GM23338 (cell line): ENCODE measurements around the gene RHEX. TPM values are rescaled to one million over a fixed set of nuclear protein-coding genes. Genes with fewer than 3 reads are reported as not detected.

Source experiments
- ATAC-seq: fragments of 200-7000 bp; cut with Tn5 transposase; 3 replicates; pipeline ENCODE4 v1.9.1; 2020
- DNase-seq: peaks from one replicate; pipeline ENCODE4 v3.0.0-alpha.2; 2015; ENCODE audit warnings: low spot score
- H2AFZ ChIP-seq: fragments of 200-600 bp; sonication (generic); 2 replicates; pipeline ENCODE4 v1.8.0; 2016; ENCODE audit warnings: antibody characterized with exemption, mild to moderate bottlenecking, moderate library complexity
- H3F3A ChIP-seq: fragments of 200-600 bp; sonication (generic); replicated peaks from 2 replicates; pipeline ENCODE4 v1.8.0; 2017; ENCODE audit warnings: antibody characterized with exemption, mixed run types, low read depth
- H3K27ac ChIP-seq: fragments of 200-600 bp; sonication (generic); 2 replicates; pipeline ENCODE4 v1.6.1; 2016; ENCODE audit warnings: low read depth
- H3K27me3 ChIP-seq: fragments of 200-600 bp; sonication (generic); 2 replicates; pipeline ENCODE4 v1.8.0; 2016; ENCODE audit warnings: mild to moderate bottlenecking, mixed run types, moderate library complexity; ENCODE audit not compliant: insufficient read depth
- H3K36me3 ChIP-seq: fragments of 200-600 bp; sonication (generic); 2 replicates; pipeline ENCODE4 v1.8.0; 2016; ENCODE audit warnings: mild to moderate bottlenecking; ENCODE audit not compliant: insufficient read depth
- H3K4me1 ChIP-seq: fragments of 200-600 bp; sonication (generic); 2 replicates; pipeline ENCODE4 v1.8.0; 2016; ENCODE audit warnings: mild to moderate bottlenecking, moderate library complexity; ENCODE audit not compliant: insufficient read depth
- H3K4me2 ChIP-seq: fragments of 200-600 bp; sonication (generic); 2 replicates; pipeline ENCODE4 v1.7.1; 2017; ENCODE audit warnings: mixed run types
- H3K4me3 ChIP-seq: fragments of 200-600 bp; sonication (generic); 2 replicates; pipeline ENCODE4 v1.6.1; 2016; ENCODE audit warnings: mixed run types
- H3K79me2 ChIP-seq: fragments of 200-600 bp; sonication (generic); replicated peaks from 2 replicates; pipeline ENCODE4 v1.8.0; 2017; ENCODE audit warnings: mild to moderate bottlenecking; ENCODE audit not compliant: insufficient read depth
- H3K9me2 ChIP-seq: fragments of 200-600 bp; sonication (generic); 2 replicates; pipeline ENCODE4 v1.8.0; 2017; ENCODE audit not compliant: insufficient read depth
- H4K20me1 ChIP-seq: fragments of 200-600 bp; sonication (generic); replicated peaks from 2 replicates; pipeline ENCODE4 v1.8.0; 2017; ENCODE audit warnings: mild to moderate bottlenecking; ENCODE audit not compliant: insufficient read depth
- H3K27ac Mint-ChIP-seq: 2 replicates; pipeline ENCODE4 v1.8.0; 2020; ENCODE audit warnings: inconsistent platforms, mild to moderate bottlenecking, moderate library complexity, mixed read lengths
- H3K27me3 Mint-ChIP-seq: 3 replicates; pipeline ENCODE4 v1.8.0; 2022; ENCODE audit warnings: low read depth, mild to moderate bottlenecking, moderate library complexity, mixed read lengths, inconsistent platforms; ENCODE audit not compliant: insufficient read depth, poor library complexity
- H3K36me3 Mint-ChIP-seq: 3 replicates; pipeline ENCODE4 v1.8.0; 2021; ENCODE audit warnings: low read depth, mild to moderate bottlenecking, inconsistent platforms, moderate library complexity, mixed read lengths
- H3K4me1 Mint-ChIP-seq: 3 replicates; pipeline ENCODE4 v1.8.0; 2020; ENCODE audit warnings: mild to moderate bottlenecking, inconsistent platforms, mixed read lengths
- H3K4me3 Mint-ChIP-seq: 3 replicates; pipeline ENCODE4 v1.8.0; 2021; ENCODE audit warnings: moderate library complexity, mild to moderate bottlenecking, inconsistent platforms, mixed read lengths
- H3K9me3 Mint-ChIP-seq: 3 replicates; pipeline ENCODE4 v1.8.0; 2020; ENCODE audit warnings: moderate library complexity, mild to moderate bottlenecking, inconsistent platforms, mixed read lengths
- CREB1 ChIP-seq: fragments of 250-450 bp; sonication (Bioruptor Pico); IDR thresholded peaks from 2 replicates; pipeline ENCODE4 v1.5.0; 2020; ENCODE audit warnings: low read depth, mild to moderate bottlenecking, moderate library complexity
- EZH2 ChIP-seq: fragments of 200-600 bp; sonication (generic); IDR thresholded peaks from one replicate; pipeline ENCODE4 v1.8.0; 2017; ENCODE audit warnings: antibody characterized with exemption, mild to moderate bottlenecking, low read depth; ENCODE audit not compliant: unreplicated experiment
- EZH2phosphoT487 ChIP-seq: fragments of 200-600 bp; sonication (generic); IDR thresholded peaks from one replicate; pipeline ENCODE4 v1.8.1; 2018; ENCODE audit warnings: antibody characterized with exemption; ENCODE audit not compliant: unreplicated experiment
- JUNB ChIP-seq: IDR thresholded peaks from one replicate; pipeline ENCODE4 v1.6.1; 2016; ENCODE audit warnings: antibody characterized with exemption; ENCODE audit not compliant: unreplicated experiment
- NANOG ChIP-seq: IDR thresholded peaks from 2 replicates; pipeline ENCODE4 v1.6.1; 2016; ENCODE audit warnings: antibody characterized with exemption, borderline replicate concordance
- STAT1 ChIP-seq: IDR thresholded peaks from one replicate; pipeline ENCODE4 v1.6.1; 2016; ENCODE audit warnings: antibody characterized with exemption; ENCODE audit not compliant: unreplicated experiment
- ZNF114 ChIP-seq: fragments of 250-450 bp; sonication (Bioruptor Pico); IDR thresholded peaks from 2 replicates; pipeline ENCODE4 v1.5.0; 2020; ENCODE audit warnings: mild to moderate bottlenecking, moderate library complexity
- ZNF331 ChIP-seq: fragments of 250-450 bp; sonication (Bioruptor Pico); IDR thresholded peaks from 2 replicates; pipeline ENCODE4 v1.5.0; 2020; ENCODE audit warnings: low read depth, mild to moderate bottlenecking, moderate library complexity
- polyA plus RNA-seq: library from polyadenylated mRNA; unstranded; fragments of >200 nt; fragmentation: Nextera tagmentation; extraction: Ambion mirVana; gene quantifications from 2 replicates; pipeline ENCODE4 v1.2.1, GENCODE V29; 2016
- total RNA-seq: library from RNA; depleted of rRNA; stranded (reverse); fragments of >200 nt; shearing (Covaris generic); gene quantifications from 2 replicates; pipeline ENCODE4 v1.2.3, GENCODE V29; 2014
- TF ChIP-seq, protein P1 (sequence below): fragments of 250-450 bp; sonication (Bioruptor Pico); IDR thresholded peaks from 2 replicates; pipeline ENCODE4 v1.5.0; 2020; ENCODE audit warnings: mild to moderate bottlenecking, moderate library complexity
- TF ChIP-seq, protein P2 (sequence below): IDR thresholded peaks from one replicate; pipeline ENCODE4 v1.6.1; 2018; ENCODE audit warnings: antibody characterized with exemption; ENCODE audit not compliant: unreplicated experiment
- TF ChIP-seq, protein P3 (sequence below): IDR thresholded peaks from 2 replicates; pipeline ENCODE4 v1.6.1; 2016; ENCODE audit warnings: antibody characterized with exemption
- TF ChIP-seq, protein P4 (sequence below), 2 experiments: fragments of 200-600 bp in 1 of 2; sonication (generic) in 1 of 2; conservative IDR thresholded peaks; 2 replicates each; pipeline versions ENCODE4 v1.5.1 to v1.6.1; 2016 to 2017; ENCODE audit warnings: antibody characterized with exemption in 2 of 2, low read depth in 2 of 2, mild to moderate bottlenecking in 2 of 2, moderate library complexity in 1 of 2

RHEX gene
- total and polyA plus RNA-seq, 2 experiments from 2014 or later = not detected

DNA sequence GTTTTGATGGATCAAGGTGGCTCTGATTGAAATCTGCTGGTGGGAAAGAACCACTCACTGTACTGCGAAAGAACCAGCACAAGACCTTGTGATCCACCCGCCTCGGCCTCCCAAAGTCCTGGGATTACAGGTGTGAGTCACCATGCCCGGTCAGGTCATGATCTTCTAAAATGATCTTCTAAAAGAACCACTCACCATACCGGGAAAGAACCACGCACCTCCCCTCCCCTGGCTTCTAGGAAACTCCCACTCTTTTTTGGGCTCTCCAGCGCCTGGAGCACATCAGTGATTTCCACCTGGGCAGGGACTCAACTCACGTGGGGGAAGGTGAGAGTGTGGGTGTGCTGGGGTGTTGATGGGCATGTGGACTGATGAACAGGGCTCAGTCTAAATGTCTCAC lies 41.9 kb upstream of the RHEX start:
- Histone ChIP-seq H3K9me2 (no peaks in the 10 kb centered on the region; the same call in 1 of the 2 replicates), H3K4me3 (no peak overlapping the region), H2AFZ (peak overlapping the region; percentile 52), H3K36me3 (no peaks in the 10 kb centered on the region), H3K27ac (no peak overlapping the region), H3F3A (no peaks in the 10 kb centered on the region), H4K20me1 (no peaks in the 10 kb centered on the region), H3K4me1 (no peaks in the 10 kb centered on the region), H3K27me3 (no peaks in the 10 kb centered on the region), H3K79me2 (no peaks in the 10 kb centered on the region), H3K4me2 (no peak overlapping the region)
- Mint-ChIP-seq H3K4me1 (peaks cover 4% of the 10 kb centered on the region), H3K9me3 (no peaks in the 10 kb centered on the region), H3K36me3 (no peaks in the 10 kb centered on the region), H3K27me3 (peaks cover under 1% of the 10 kb centered on the region), H3K27ac (no peak overlapping the region), H3K4me3 (no peak overlapping the region)
- no peak for TF ChIP-seq EZH2phosphoT487
- TF ChIP-seq, protein P1, sequence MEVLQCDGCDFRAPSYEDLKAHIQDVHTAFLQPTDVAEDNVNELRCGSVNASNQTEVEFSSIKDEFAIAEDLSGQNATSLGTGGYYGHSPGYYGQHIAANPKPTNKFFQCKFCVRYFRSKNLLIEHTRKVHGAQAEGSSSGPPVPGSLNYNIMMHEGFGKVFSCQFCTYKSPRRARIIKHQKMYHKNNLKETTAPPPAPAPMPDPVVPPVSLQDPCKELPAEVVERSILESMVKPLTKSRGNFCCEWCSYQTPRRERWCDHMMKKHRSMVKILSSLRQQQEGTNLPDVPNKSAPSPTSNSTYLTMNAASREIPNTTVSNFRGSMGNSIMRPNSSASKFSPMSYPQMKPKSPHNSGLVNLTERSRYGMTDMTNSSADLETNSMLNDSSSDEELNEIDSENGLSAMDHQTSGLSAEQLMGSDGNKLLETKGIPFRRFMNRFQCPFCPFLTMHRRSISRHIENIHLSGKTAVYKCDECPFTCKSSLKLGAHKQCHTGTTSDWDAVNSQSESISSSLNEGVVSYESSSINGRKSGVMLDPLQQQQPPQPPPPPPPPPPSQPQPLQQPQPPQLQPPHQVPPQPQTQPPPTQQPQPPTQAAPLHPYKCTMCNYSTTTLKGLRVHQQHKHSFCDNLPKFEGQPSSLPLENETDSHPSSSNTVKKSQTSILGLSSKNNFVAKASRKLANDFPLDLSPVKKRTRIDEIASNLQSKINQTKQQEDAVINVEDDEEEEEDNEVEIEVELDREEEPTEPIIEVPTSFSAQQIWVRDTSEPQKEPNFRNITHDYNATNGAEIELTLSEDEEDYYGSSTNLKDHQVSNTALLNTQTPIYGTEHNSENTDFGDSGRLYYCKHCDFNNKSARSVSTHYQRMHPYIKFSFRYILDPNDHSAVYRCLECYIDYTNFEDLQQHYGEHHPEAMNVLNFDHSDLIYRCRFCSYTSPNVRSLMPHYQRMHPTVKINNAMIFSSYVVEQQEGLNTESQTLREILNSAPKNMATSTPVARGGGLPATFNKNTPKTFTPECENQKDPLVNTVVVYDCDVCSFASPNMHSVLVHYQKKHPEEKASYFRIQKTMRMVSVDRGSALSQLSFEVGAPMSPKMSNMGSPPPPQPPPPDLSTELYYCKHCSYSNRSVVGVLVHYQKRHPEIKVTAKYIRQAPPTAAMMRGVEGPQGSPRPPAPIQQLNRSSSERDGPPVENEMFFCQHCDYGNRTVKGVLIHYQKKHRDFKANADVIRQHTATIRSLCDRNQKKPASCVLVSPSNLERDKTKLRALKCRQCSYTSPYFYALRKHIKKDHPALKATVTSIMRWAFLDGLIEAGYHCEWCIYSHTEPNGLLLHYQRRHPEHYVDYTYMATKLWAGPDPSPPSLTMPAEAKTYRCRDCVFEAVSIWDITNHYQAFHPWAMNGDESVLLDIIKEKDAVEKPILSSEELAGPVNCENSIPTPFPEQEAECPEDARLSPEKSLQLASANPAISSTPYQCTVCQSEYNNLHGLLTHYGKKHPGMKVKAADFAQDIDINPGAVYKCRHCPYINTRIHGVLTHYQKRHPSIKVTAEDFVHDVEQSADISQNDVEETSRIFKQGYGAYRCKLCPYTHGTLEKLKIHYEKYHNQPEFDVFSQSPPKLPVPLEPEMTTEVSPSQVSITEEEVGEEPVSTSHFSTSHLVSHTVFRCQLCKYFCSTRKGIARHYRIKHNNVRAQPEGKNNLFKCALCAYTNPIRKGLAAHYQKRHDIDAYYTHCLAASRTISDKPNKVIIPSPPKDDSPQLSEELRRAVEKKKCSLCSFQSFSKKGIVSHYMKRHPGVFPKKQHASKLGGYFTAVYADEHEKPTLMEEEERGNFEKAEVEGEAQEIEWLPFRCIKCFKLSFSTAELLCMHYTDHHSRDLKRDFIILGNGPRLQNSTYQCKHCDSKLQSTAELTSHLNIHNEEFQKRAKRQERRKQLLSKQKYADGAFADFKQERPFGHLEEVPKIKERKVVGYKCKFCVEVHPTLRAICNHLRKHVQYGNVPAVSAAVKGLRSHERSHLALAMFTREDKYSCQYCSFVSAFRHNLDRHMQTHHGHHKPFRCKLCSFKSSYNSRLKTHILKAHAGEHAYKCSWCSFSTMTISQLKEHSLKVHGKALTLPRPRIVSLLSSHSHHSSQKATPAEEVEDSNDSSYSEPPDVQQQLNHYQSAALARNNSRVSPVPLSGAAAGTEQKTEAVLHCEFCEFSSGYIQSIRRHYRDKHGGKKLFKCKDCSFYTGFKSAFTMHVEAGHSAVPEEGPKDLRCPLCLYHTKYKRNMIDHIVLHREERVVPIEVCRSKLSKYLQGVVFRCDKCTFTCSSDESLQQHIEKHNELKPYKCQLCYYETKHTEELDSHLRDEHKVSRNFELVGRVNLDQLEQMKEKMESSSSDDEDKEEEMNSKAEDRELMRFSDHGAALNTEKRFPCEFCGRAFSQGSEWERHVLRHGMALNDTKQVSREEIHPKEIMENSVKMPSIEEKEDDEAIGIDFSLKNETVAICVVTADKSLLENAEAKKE = no peak
- no peak for TF ChIP-seq ZNF114 (CRISPR knock-in tag)
- TF ChIP-seq JUNB = no peak
- TF ChIP-seq STAT1 = no peak
- no peak for TF ChIP-seq CREB1
- TF ChIP-seq, protein P2, sequence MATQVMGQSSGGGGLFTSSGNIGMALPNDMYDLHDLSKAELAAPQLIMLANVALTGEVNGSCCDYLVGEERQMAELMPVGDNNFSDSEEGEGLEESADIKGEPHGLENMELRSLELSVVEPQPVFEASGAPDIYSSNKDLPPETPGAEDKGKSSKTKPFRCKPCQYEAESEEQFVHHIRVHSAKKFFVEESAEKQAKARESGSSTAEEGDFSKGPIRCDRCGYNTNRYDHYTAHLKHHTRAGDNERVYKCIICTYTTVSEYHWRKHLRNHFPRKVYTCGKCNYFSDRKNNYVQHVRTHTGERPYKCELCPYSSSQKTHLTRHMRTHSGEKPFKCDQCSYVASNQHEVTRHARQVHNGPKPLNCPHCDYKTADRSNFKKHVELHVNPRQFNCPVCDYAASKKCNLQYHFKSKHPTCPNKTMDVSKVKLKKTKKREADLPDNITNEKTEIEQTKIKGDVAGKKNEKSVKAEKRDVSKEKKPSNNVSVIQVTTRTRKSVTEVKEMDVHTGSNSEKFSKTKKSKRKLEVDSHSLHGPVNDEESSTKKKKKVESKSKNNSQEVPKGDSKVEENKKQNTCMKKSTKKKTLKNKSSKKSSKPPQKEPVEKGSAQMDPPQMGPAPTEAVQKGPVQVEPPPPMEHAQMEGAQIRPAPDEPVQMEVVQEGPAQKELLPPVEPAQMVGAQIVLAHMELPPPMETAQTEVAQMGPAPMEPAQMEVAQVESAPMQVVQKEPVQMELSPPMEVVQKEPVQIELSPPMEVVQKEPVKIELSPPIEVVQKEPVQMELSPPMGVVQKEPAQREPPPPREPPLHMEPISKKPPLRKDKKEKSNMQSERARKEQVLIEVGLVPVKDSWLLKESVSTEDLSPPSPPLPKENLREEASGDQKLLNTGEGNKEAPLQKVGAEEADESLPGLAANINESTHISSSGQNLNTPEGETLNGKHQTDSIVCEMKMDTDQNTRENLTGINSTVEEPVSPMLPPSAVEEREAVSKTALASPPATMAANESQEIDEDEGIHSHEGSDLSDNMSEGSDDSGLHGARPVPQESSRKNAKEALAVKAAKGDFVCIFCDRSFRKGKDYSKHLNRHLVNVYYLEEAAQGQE = no peak
- TF ChIP-seq EZH2 = no peak
- TF ChIP-seq, protein P3, sequence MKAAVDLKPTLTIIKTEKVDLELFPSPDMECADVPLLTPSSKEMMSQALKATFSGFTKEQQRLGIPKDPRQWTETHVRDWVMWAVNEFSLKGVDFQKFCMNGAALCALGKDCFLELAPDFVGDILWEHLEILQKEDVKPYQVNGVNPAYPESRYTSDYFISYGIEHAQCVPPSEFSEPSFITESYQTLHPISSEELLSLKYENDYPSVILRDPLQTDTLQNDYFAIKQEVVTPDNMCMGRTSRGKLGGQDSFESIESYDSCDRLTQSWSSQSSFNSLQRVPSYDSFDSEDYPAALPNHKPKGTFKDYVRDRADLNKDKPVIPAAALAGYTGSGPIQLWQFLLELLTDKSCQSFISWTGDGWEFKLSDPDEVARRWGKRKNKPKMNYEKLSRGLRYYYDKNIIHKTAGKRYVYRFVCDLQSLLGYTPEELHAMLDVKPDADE = no peak
- TF ChIP-seq NANOG = no peak
- no peak for TF ChIP-seq ZNF331
- TF ChIP-seq, protein P4, sequence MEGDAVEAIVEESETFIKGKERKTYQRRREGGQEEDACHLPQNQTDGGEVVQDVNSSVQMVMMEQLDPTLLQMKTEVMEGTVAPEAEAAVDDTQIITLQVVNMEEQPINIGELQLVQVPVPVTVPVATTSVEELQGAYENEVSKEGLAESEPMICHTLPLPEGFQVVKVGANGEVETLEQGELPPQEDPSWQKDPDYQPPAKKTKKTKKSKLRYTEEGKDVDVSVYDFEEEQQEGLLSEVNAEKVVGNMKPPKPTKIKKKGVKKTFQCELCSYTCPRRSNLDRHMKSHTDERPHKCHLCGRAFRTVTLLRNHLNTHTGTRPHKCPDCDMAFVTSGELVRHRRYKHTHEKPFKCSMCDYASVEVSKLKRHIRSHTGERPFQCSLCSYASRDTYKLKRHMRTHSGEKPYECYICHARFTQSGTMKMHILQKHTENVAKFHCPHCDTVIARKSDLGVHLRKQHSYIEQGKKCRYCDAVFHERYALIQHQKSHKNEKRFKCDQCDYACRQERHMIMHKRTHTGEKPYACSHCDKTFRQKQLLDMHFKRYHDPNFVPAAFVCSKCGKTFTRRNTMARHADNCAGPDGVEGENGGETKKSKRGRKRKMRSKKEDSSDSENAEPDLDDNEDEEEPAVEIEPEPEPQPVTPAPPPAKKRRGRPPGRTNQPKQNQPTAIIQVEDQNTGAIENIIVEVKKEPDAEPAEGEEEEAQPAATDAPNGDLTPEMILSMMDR (conservative IDR thresholded peaks at IDR 0.05; ENCODE audit: low read depth in 2 of 2) = no peak
- no peak for DNase-seq
- no peak for ATAC-seq
